ENCODE results near the gene SUSD3. TPM values are rescaled to one million over a fixed set of nuclear protein-coding genes. Genes with fewer than 3 reads are reported as not detected.

SUSD3 gene
- total RNA-seq, 1 experiment from 2014 or later: not detected

DNA sequence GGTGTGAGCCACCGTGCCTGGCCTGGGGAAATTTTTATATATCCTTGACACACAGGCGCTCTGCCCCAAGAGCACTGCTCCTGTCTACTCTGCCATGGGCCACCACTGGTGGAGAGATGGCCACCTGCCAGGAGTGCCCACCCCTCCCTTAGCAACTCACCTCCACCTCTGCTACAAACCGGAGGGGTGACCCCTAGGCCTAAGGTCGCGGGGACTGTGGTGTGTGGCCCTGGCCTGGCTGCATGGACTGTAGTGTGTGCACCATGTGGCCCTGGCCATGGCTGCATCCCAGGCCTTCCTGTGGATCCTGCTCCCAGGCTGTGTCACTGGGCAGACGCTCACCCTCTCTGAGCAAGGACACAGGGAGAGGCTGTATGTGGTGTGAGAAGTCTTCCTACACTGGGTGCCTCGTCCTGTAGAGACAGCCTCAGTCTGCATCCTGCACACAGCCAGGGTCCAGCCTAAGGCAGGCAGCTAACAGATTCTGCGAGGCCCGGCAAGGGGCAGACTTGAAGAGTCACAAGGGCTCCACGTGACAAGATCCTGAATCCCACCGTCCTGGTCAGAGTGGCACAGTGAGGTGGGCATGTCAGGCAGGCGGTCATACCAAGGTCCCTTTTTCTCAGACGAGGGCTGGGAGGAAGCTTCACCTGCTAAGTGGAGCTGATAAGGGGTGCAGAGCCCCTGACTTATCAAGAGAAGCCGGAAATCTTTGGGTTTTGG, 65.2 kb downstream of the SUSD3 start:
- DNase-seq (ENCODE audit: low spot score): no peak

DNA sequence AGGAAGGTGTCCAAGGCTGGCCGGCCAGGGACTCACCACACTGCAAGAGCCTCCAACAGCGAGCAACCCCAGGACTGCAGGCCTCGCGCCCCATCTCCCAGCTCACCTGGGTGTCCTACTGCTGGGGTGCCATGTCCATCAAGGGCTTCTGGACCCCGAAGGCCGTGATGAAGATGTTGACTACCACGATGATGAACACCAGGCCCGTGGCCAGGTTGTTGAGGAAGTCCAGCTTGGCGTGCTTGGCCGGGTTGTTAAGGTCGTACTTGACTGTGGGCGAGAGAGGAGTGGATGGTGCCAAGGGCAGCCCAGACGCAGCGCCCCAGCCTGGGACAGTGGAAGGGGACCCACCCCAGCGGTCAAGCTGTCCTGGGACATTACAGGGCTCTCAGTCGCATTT, 66.3 kb downstream of the SUSD3 start:
- DNase-seq (ENCODE audit: low spot score): no peak

DNA sequence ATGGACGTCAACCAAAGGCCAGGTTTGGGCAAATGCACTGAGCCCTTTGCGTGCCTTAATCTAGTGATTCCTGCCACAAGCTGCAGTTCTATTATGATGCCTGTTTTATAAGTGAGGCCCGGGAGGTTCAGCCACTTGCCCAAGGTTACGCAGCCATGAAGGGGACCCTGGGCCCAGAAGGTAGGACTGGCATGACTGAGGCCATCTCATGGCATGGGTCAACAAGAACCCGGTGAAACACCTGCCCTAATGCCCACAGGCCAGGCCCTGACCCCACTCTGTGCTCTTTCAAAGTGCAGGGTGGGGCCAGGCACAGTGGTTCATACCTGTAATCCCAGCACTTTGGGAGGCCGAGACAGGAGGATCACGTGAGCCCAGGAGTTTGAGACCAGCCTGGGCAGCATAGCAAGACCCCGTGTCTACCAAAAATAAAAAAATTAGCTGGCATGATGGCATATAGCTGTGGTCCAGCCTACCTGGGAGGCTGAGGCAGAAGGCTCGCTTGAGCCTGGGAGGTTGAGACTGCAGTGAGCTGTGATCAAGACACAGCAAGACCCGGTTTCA, 66.9 kb downstream of the SUSD3 start:
- DNase-seq (ENCODE audit: low spot score): no peak

DNA sequence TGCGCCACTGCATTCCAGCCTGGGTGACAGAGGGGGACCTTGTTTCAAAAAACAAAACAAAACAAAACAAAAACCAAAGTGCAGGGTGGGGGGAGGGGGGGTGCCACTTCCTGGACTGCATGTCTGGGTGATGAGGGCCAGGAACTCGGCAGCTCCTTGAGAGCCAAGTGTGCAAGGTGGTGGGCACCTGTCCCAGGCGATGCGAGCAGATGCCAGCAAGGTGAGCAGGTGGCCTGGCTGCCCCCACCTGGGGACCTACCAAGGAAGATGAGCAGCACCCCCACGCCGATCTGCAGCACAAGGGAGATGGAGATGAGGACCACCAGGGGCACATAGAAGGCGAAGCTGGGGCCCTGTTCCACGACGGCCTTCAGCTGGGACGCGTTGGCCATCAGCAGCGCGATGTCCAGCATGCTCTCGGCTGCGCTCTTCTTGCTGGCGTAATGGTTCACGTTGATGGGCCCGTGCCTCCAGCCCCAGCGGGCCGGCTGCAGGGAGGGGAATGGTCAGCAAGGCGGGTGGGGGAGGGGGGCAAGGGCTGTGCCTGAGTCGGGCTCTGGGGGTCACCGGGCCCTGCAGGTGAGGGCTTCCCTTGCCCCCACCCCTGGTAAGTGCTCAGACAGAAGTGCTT, 67.8 kb downstream of the SUSD3 start:
- no peak for DNase-seq (ENCODE audit: low spot score)

DNA sequence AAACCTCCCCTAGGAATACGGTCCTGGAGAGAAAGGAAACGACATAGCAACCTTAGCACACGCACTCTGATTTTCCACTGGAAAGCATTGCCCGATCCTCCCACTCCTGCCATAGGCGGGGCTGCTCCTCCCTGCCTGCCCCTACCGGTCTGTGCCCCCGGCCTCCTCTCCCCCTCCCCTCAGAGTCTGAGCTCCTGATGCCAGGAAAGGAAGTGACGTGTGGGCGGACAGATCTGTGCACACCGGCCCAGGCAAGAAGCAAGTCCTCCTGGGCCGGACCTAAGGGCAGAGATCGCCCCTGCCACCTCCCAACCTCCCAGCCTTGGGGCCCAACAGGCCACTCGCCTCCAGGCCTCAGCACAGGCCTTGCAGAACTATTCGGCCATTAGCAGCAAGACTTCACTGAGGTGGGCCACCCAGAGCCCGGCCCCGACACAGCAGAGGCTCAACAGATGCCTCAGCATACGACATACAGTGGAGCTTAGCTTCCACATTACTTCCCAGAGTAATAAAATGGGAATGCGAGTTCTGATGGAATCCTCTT, 68.4 kb downstream of the SUSD3 start:
- DNase-seq (ENCODE audit: low spot score): no peak

DNA sequence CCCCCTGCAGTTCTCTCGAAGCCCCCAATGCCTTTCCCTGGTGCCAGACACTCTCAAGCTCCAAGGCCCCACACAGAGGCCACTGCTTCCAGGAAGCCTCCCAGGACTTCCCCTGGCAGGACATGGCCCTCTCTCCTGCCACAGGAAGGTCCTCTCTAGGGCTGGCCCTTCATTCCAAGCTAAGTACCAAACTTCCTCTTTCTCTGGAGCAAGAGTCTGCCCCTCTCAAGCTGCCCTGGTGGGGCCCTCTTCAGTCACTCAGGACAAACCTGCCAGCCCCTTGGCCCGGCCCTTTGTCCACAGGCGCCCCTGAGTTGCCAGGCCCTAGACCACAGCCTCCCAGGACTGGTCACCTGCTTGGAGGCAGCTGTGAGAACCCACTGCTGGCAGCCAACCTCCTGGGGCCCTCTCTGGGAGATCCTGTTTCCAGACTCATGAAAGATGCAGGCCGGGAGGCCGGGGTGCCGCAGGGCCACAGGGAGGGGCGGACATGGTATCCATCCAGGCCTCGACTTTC, 69.0 kb downstream of the SUSD3 start:
- DNase-seq (ENCODE audit: low spot score): no peak

DNA sequence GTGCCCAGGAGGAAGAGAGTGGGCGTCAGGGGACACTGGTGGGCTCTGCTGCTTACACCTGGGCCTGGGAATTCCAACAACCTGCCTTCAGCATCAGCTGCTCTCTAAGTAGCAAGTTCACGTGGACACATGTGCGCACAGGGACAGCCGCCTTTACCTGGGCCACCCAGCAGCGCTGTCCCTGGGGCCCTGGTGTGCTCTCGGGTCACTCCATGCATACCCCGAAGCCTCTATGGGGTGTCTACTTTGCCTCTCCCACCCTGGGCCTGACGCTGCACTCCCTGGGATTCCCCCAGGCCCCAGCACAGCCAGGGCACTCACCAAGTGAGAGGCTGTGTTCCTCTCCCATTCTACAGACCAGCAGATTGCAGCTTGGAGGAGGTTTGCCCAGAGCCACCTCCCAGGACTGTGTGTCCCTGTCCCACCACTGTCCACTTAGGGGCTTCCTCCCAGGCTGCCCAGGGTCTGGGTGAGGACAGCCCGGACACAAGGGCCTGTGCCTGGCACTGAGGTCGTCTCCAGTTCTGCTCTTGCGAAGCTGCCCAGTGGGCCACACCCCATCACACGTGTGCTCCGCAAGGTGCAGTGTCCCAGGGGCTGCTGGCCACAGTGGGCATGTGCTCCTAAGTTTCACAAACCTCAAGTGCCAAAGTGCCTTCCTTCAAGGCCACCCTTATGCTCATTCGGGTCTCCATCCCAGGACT, 69.7 kb downstream of the SUSD3 start:
- DNase-seq (ENCODE audit: low spot score): no peak

DNA sequence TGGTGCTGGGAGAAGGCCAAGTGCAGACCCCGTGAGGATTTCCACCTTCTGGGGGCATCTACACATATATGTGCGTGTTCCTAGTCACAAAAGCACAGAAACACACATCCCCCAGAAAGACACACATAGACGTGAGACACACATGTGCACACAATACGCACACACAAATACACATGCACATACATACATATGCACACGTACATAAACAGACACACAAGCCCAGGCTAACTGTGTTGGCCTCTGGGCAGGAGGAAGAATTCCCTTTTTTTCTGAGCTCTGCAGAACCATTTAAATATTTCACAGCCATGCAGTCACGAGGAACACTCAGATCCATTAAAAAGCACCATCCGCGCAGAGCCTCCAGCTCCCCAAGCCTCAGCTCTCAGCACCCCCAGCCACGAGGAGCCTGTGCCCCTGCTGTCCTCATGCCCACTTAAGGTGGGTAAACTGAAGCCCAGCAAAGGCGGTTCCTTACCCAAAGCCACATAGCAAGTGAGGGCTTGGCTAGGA, 70.3 kb downstream of the SUSD3 start:
- no peak for DNase-seq (ENCODE audit: low spot score)

DNA sequence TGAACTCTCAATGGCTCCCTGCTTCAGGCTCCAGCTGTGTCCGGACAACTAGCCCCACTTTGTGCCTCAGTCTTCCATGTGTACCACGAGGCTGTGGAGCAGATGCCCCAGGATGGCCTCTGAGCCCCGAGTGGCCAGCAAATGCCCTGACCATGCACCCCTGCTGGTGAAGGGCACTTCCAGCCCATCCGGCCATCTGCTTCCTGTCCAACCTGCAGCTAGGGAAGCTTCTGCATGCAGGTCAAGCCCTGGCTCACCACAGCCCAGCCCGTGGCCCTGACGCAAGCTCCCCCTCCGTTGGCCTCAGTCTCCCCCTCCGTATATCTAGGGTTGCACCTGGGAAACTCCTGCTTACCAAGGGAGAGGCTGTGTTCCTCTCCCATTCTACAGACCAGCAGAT, 70.8 kb downstream of the SUSD3 start:
- DNase-seq (ENCODE audit: low spot score): no peak

DNA sequence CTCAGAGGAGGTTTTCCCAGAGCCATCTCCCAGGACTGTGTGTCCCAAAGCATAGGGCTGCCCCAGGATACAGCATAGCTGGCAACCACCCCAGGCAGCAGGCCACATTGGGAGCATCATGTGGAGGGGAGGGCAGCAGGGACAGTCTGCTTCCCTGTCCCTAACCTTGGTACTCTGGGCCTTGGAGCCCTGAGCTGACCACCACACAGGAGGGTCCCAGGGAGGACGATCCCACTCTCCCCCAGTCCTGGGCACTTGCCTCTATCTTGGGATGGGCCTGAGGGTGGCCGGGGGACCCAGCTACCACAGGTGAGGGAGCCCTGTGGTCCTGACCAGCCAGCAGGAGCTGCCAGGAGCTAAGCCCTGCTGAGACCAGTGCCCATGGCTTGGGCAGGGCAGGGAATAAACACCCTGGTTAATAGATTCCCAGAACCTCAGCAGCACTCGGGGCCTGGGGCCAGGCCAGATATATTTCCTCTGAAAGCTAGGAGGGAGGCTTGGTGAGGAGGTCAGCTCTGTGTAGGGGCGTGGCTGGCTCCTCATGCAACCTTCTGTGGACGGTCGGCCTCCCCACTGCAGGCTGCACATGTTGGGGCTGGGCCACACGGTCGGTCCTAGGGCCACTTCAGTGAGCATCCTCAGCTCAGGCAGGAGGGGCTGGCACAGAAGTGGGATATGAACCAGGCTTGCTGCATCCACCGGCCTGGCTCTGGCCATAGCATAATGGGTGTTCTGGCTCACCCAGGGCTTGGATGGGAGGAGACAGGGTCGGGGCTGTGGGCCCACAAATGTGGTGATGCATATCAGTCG, 71.4 kb downstream of the SUSD3 start:
- no peak for DNase-seq (ENCODE audit: low spot score)

DNA sequence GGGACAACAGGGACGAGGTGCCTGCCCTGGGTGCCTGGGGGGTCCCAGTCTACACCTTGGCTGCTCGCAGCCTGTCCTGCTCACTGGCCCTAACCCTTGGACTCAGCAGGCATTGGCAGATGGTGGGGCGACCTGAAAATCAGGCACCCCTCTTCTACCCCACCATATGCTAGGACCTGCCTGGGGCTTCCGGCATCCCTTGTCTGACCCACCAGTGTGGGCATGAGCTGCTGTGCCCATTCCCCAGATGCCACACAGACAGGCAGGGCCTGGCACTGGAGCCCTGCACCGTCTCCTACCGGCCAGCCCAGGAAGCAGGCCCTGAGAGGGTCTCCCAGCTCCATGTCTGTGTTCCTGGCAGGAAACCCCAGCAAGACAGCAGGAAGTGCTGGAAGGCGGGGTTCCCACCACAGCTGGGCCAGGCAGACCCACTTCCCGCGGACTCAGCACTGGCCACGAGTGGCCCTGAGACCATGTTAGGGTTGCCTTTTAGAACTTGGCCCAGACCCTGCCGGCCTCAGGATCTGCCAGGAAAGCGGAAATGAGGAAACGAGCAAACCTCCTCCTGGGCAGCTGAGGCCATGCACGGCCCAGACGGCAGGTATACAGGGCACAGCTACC, 72.5 kb downstream of the SUSD3 start:
- DNase-seq (ENCODE audit: low spot score): no peak

DNA sequence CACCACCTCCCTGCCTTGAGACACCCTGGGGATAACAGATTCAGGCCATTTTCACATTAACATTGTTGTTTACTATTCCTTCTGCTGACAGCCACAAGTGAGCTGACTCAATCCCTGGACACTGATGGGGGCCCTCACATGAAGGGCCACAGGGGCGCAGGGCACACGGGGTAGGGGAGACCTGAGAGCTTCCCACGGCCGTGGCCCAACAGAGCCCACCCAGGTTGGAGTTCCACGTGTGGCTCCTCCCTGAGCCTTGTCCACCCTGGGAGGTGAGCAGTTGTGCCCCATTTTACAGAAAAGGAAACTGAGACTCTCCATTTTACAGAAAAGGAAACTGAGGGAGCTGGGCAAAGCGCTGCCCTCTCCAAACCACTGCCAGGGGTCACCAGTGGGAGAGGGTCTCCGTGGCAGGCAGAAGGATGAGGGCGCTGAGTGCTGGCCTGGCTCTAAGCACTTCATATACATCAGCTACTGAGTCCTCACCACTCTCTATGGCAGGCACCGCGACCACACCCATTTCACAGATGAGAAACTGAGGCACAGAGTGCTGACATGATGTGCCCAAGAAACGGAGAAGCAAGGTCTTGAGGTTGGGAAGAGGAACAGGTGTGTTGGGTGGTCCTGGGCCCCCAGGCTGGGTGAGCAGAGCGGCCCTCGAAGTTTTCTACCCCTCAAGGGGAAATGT, 73.2 kb downstream of the SUSD3 start:
- DNase-seq (ENCODE audit: low spot score): no peak

DNA sequence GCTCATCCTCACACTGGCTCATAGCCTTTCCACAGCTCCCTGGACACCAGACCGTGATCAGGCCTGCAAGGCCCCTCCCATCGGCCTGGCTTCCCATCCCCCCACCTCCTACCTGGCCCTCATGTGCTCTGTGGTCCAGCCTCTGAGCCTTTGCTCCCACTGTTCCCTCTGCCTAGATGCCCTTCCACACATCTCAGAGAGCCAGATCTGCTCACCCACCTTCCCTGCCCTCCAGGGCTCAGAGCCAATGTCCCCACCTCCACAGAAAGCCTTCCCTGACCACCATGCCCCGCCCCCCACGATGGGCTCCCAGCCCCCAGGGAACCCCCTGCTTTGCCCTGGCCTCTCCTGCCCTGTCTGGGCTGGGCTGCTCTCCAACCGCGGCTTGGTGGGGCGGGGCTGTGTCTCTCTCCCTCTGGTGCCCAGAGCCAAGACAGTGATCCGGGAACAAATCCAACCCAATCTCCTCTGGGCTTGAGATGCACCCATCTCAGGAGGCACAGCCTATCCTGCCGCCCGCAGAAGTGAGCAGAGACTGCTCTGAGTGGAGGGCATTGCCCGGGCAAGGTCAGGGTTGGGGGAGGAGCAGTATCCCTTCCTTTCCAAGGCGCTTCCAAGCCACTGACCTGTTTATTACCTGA, 73.9 kb downstream of the SUSD3 start:
- DNase-seq (ENCODE audit: low spot score): peak; percentile 42

DNA sequence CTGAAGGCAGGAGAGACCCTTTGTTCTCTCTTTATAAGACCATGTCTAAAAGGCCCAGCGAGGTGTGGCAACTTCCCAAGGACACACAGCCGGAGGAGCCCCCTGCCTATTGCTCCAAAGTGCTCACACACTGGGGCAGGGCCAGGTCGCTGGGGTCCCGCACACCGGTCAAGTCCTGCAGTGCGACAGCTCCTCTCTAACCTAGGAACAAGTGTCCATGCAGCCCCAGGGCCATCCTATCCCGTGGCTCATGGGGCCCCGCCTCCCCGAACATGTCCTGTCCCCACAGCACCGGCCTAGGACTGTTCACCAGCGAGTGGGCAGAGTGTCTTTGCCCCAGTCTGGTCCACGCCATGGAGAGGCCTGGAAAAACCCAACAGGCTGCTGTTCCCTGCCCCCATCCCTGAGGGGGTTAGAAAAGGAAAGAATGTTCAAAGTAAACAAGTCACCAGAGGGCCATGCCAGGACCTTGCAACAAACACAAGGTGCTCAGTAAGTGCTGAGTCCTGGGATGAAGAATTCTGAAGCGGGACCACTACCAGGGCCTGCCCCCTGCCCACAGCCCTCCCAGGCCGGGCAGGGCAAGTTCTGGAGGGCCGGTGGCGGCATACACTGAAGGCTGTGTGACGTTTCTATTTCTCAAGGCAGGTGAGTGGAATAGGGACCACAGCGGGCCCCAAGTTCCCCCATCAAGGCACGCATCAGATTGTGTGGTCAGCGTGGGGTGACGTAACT, 74.6 kb downstream of the SUSD3 start:
- DNase-seq (ENCODE audit: low spot score): peak; percentile 70

DNA sequence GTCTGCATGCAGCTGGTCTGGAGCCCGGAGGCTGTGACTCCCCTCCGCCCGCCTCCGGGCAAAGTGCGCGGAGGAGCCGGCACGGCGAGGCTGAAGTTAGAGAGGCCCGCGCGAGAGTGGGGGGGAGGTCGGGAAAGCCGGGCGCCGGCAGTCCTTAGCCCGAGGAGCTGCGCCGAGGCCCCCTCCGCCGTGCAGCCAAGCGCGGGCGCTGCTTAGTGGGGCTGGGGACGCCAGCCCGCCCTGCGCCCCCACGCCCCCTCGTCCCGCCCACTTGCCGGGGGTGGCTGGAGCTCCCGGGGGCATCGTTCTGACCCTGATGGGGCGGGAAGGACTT, 75.1 kb downstream of the SUSD3 start:
- no peak for DNase-seq (ENCODE audit: low spot score)

DNA sequence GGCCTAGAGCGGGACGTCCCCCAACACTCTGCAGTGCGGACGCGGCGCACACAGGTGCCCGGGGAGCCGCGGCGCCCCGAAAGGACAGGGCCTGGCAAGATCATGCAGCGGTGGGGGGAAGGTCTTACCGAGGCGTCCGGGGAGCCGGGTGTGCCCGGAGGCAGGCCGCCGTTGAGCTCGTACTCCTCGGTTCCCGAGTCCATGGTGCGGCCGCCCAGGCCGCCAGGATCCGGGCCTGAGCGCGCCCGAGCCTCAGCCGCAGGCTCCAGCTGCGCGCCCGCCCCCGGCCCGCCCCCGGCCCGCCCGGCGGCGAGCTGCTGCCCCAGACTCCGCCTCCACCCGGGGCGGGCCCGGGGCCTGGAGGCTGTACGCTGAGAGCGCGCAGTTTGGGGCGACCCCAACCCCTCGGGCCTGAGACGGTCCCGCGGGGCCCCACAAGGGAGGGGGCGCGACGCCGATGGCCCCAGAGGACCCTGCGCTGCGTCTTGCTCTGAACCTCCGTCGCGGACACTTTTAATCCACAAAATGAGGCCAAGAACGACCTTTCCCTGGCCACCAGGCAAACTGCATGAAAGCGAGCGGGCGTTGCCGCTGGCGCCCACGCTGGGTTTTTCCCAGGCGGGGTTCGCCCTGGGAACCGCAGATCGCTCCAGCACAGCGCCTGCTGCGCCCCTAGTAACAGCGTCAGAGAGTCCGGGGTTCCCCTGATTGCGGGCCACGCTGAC, 75.7 kb downstream of the SUSD3 start, which contains the start of gene NINJ1:
Gene NINJ1, minus strand, starts transcription at position 237 of the 725 bp plus-strand sequence. Its CDS starts 34 bp downstream, at position 203.
- DNase-seq (ENCODE audit: low spot score): peak; percentile 59

Measured in A172 (cell line).